Measurements from ENCODE around the gene NME2. TPM values are rescaled to one million over a fixed set of nuclear protein-coding genes. Genes with fewer than 3 reads are reported as not detected.

NME2 gene
- total RNA-seq, 6 donors from 2014 or later: 103 to 416 (median 230) TPM

GRCh38 chr17:51164911-51165679, 1.1 kb upstream of the NME2 start:
- WGBS, 2 donors: 73 to 74% methylated on average over 16 of the region's 16 CpGs
- H3K27ac ChIP-seq: peak overlapping the region; percentile 90 to 94 (median 93)
- peak overlapping the region; percentile 61 to 100 (median 93) for H3K4me3 ChIP-seq
- peak in 1 of 2 donors; percentile 54 for DNase-seq
- no peaks in the 10 kb centered on the region for H3K27me3 ChIP-seq
- H3K9me3 ChIP-seq: no peaks in the 10 kb centered on the region
- ATAC-seq (ENCODE audit: low FRiP score in 2 of 2): peak in 1 of 2 donors; percentile 1
- peaks cover 0 to 42% (median 26%) of the 10 kb centered on the region in 4 donors for H3K36me3 ChIP-seq
- peaks cover 12 to 20% (median 17%) of the 10 kb centered on the region in 4 donors for H3K4me1 ChIP-seq
- no peak for TF ChIP-seq POLR2A (IDR thresholded peaks at IDR 0.05)
- TF ChIP-seq POLR2AphosphoS5 (IDR thresholded peaks at IDR 0.05): no peak

DNA sequence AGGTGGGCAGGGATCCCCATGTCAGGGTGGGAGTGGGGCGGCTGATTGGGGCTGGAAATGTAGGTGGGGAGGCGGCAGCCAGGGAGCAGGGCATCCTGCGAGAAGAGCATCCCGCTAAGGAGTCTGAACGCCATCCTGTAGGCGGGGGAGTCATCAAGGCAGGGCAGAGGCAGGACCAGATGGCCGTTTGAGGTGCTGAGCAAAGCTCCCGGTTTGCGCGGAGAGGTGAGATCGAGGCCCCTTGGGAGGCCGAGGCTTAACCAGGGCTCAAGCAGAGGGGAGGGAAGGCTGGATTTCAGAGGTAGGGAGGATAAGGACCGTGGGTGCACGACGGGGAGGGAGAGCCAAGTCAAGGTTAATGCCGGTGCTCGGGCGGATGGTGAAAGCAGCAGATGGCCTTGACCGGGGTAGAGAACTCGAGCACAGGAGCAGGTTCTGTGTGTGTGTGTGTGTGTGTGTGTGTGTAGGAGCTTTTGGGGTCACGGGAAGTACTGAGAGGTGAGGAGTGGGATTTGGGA, 472 bp upstream of the NME2 start:
- peaks cover 4 to 42% (median 31%) of the 10 kb centered on the region in 4 donors for H3K36me3 ChIP-seq
- DNase-seq (peak; percentile 25 to 29), ATAC-seq (ENCODE audit: low FRiP score in 2 of 2) (peak; percentile 15 to 52)

DNA sequence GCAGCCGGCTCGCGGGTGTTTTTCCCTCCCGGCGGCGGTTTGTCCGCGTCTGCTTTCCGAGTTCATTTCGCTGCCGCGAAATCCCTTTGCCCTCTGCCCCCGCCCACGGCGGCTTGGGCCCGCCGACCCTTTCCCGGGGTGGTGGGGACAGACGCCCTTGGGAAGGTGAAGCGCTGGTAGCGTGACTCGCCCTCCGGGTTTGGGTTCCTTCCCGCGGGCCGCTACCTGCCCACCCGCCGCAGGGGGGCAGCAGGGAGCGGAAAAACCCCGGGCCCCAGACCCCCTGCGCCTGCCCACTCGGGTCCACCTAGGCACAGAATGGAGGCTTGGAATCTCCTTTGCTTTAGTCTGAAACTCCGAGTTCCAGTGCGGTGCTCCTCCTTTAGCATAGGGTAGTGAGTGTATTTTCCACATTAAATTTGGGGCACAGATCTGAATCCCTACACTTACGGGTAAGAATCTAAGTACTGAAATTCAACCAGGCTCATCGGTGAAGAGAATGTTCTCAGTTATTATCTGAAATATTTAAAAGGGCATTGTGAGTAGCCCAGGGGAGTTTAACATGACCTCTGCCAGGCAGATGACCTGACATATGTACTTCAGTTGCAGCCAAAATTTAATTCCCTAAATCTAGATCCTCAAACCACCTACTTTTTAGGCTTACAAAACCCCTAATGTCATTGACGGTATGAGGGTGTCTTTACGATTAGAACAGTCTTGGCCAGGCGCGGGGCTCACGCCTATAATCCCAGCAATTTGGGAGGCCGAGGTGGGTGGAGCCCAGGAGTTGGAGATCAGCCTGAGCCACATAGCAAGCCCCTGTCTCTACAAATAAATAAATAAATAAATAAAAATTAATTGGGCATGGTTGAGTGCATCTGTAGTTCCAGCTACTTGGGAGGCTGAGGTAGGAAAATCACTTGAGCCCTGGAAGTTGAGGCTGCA, 1.0 kb downstream of the NME2 start:
- H3K4me1 ChIP-seq: peaks cover 12 to 20% (median 17%) of the 10 kb centered on the region in 4 donors
- H3K27me3 ChIP-seq: no peaks in the 10 kb centered on the region
- DNase-seq (peak; percentile 56 to 91), ATAC-seq (ENCODE audit: low FRiP score in 2 of 2) (peak; percentile 35 to 74)
- H3K4me3 ChIP-seq: peak overlapping the region; percentile 61 to 100 (median 93)
- peak overlapping the region; percentile 90 to 94 (median 93) for H3K27ac ChIP-seq
- 20 to 67% methylated on average over 9 to 37 of the region's 42 CpGs for WGBS, 2 donors
- H3K36me3 ChIP-seq: peaks cover 12 to 42% (median 34%) of the 10 kb centered on the region in 4 donors
- TF ChIP-seq CTCF (IDR thresholded peaks at IDR 0.05) (peak; percentile 63 to 70 (median 67)), POLR2AphosphoS5 (IDR thresholded peaks at IDR 0.05) (no peak)
- no peaks in the 10 kb centered on the region for H3K9me3 ChIP-seq

More for the DNA sequence above, 472 bp upstream of the NME2 start:
- TF ChIP-seq POLR2A (IDR thresholded peaks at IDR 0.05) (no peak), EP300 (IDR thresholded peaks at IDR 0.05) (no peak), POLR2AphosphoS5 (IDR thresholded peaks at IDR 0.05) (no peak), CTCF (IDR thresholded peaks at IDR 0.05) (no peak)
- Histone ChIP-seq H3K27me3 (no peaks in the 10 kb centered on the region), H3K9me3 (no peaks in the 10 kb centered on the region), H3K4me1 (peaks cover 12 to 20% (median 17%) of the 10 kb centered on the region in 4 donors), H3K4me3 (peak overlapping the region; percentile 61 to 100 (median 93)), H3K27ac (peak overlapping the region; percentile 90 to 94 (median 93))
- WGBS, 2 donors: 15 to 22% methylated on average over 21 of the region's 21 CpGs

- TF ChIP-seq CTCF (IDR thresholded peaks at IDR 0.05): no peak
- no peak for TF ChIP-seq POLR2AphosphoS5 (IDR thresholded peaks at IDR 0.05)
- no peak for TF ChIP-seq EP300 (IDR thresholded peaks at IDR 0.05)
- TF ChIP-seq POLR2A (IDR thresholded peaks at IDR 0.05): no peak
- no peaks in the 10 kb centered on the region for H3K27me3 ChIP-seq
- no peak overlapping the region for H3K27ac ChIP-seq
- 100% methylated on average over 1 of the region's 1 CpG for WGBS, 2 donors
- peaks cover 12 to 20% (median 17%) of the 10 kb centered on the region in 4 donors for H3K4me1 ChIP-seq
- no peaks in the 10 kb centered on the region for H3K9me3 ChIP-seq
- no peak for DNase-seq
- peaks cover 12 to 52% (median 37%) of the 10 kb centered on the region in 4 donors for H3K36me3 ChIP-seq
- no peak overlapping the region for H3K4me3 ChIP-seq
- no peak for ATAC-seq (ENCODE audit: low FRiP score in 2 of 2)
Observed at GRCh38 chr17:51169340-51169739, 3.1 kb downstream of the NME2 start.

Data from upper lobe of left lung (tissue), 6 donors.